Stimulated activated CD4-positive, alpha-beta T cell treated with anti-CD3 and anti-CD28 coated beads, Interleukin-1b, Interleukin-23, amount 100 ng/mL, for 4 hours (primary cell): ENCODE results near the gene KIF16B.

Experiments used
- DNase-seq, 2 donors: peaks; one replicate each; pipeline ENCODE4 v3.0.0-alpha.2; 2020; ENCODE audit warnings: low read depth in 2 of 2

Gene KIF16B

DNA sequence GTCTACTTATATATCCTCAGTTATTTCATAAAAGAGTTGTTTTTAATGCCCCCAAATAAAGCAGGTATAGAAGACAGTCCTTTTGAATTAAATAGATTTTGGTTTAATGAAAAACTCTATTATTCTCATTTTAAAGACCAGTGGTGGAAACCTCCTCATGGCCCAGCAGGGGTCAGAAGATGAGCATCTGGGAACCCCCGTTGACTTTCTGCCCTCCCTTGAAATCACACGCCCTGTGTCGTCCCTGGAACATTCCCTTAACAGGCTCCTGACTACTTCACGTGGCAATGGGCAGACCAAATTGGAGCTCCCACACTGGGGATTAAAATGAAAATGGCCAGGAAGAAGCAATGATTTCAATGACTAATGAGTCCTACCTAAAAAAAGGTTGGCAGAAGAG is 220.9 kb downstream of the KIF16B start:
- DNase-seq, result no peak

- no peak for DNase-seq
Observed at GRCh38 chr20:16351415-16351814, 221.8 kb downstream of the KIF16B start.

GRCh38 chr20:16350465-16350864 is 222.8 kb downstream of the KIF16B start:
- DNase-seq, result no peak

GRCh38 chr20:16349523-16350260 is 223.6 kb downstream of the KIF16B start:
- DNase-seq, result no peak

DNA sequence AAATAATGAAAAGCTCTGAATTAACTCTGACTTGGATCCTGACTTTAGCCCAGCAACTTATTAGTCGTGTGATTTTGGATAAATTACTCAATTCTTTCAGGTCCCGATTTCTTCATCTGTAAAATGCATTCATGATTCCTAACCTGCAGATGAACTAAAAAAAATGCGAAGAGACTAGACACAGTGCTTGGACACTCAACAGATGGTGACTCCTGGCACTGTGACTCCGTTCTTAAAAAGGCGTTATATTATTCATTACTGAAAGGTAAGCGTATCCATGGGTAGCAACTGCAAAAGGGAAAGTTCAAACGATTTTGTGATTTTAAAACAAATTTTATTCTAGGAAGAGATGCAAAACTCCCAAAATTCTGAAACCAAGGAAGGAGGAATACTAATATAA is 226.3 kb downstream of the KIF16B start:
- no peak for DNase-seq

- no peak for DNase-seq
Observed at GRCh38 chr20:16337707-16338106, 235.5 kb downstream of the KIF16B start.

DNA sequence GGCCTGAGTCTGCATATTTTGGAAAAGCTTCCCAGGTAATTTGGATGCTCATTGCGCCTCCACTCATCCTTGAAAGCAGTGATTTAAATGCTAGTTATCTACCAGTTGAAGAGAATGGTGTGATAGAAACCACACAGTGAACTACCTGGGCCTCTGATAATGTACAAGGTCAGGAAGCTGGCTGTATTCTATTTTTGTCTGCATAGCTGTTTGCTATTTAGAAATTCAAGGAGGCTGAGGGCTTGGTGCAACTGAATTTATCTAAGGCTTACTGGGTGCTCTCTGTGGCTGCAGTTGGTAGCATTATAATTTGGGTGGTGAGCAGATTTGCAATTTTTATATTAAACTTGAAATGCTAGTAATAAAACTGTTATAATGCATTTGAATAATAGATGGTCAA is 245.6 kb downstream of the KIF16B start:
- DNase-seq, result no peak

- no peak for DNase-seq
Observed at GRCh38 chr20:16321291-16321690, 252.0 kb downstream of the KIF16B start.

DNA sequence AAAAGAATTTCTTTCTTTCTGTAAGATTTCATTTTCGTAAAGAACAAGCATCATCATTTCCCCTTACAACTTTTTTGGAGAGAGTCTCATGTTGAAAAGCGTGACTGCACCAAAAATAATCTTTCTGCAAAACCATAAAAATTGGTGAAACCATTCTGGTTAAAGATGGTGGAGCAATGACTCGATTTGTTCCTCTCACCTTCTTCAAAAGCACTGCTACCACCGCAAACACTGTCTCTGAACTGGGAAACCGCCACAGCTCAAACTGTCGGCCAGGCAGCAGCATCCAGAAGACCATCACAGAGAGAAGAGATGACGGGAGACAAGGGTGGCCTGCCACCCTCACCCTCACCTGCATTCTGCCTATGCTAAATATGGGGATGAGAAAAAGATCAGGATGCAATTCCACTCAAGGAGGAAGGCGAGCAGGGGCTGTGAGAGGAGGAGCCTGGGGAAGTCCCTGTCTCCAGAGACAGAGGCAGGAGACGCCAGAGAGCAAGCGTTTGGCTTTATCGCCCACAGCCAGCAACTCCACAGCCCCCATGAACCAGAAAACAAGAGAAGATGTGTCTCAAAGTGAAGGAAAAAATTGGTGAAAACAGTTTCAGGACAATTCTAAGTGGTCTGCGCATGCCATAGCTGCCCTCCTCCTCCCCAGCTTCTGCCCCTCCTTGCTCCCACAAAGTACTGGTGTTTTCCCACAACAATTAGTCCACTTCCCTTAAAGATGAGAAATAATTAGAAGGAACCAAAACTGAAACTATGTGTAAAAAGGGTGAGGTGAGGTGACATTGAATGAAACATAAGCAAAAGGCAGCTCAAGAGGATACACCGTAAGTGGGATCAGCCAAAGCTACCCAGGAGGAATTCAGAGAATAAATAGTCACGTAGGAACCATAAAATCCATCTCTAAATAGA is 255.5 kb downstream of the KIF16B start:
- no peak for DNase-seq

DNA sequence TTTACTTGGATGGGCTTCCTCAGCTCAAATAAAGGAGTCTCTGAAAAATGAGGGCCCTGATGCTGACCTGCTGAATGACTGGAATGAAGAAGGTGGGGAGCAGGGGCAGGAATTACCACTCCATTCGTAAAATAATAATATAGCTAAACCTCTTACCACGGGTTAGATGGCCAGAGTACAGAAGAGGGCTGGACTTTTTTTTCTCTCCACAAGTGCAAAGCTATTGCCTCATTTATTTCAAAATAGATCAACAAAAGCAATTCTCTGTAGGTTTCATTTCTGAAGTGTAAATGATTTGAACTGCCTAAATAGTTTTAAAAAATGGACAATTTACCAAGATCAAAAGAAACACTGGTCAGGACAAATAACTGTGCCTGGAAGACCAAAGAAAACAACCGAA is 256.7 kb downstream of the KIF16B start:
- no peak for DNase-seq

DNA sequence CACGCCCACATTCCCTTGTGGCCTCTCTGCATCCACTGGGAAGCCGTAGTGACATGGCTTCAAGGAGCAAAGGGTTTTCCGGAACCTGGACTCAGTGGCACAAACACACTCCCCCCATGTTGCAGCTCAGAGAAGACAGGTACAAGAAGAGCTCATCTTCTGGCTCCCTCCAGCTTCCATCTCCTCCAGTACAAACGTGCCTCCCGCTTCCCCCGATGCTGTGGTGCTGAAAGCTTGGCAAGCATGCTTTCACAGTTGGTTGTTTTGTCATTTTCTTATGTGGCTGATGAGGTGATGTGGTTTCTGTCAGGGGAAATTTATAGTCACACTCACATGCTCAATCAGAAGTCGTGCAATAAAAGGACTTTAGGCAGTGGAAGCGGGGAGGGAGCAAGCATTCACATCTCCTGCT is 258.5 kb downstream of the KIF16B start:
- no peak for DNase-seq

GRCh38 chr20:16314320-16314719 is 258.9 kb downstream of the KIF16B start:
- DNase-seq, result no peak

DNA sequence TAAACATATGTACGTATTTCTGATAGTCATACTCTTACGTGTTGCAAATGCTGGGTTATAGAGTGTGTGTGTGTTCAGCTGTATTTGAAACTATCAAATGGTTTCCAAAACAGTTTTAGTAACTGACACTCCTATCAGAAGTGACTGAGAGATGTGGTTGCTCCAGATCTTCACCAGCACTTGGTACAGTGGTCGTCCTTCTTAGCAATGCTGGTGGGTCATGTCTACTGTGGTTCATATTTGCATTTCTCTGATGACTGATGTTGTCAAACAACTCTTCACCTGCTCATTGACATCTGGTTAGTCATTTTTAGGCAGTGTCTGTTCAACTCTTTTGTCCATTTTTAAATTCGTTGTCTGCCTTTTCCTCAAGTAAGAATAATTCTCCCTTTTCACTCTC is 259.3 kb downstream of the KIF16B start:
- DNase-seq, result no peak

DNA sequence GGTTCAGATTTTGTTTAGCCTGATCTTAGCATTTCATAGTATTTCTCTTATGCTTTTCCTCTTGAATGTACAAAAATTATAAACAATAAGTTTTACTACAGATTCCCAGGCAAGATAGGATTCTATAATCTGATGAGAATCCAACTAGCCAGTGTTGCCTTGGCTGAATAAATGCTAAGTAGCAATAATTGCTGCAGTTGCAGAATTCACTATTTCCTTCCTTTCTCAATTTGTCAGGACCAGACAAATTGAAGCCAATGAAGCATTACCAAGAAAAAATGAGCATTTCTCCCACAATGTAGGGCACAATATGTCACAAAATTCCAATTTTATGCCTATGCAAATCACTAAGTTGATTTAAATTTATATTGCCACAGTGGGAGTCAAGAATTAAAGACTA is 260.2 kb downstream of the KIF16B start:
- DNase-seq, result no peak

- no peak for DNase-seq
Observed at GRCh38 chr20:16311756-16312155, 261.5 kb downstream of the KIF16B start.

DNA sequence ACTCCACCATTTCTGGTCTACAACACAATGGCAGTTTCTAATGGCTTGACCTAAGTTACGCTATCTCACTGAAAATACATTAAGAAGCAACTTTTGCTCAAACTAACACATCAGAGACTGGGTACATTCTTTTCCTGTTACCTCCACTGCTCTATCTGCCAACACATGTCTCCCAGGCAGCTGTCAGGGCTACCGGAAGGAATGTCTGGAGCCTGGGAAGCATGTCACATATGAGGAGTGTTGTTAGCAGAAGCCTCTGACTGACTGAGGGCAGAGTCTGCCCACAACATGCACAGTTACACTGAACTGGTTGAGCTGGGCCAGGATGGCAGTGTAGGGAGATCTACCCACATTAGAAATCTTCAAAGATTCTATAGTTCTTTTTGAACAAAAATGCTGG is 264.5 kb downstream of the KIF16B start:
- no peak for DNase-seq

DNA sequence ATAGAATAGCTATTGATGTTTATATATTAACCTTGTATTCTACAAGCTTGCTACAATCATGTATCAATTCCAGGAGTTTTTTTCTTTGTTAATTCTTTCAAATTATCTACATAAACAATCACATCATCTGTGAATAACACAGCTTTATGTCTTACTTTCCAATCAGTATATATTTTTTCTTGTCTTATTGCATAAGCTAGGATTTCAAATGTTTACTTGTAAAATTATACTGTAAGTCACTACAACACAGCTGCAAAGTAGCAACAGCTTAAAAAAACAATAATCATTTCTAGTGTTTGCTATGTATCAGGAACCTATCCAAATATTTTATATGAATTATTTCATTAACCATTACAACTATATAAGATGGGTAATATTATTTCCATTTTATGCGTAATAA is 270.4 kb downstream of the KIF16B start:
- DNase-seq, result no peak

DNA sequence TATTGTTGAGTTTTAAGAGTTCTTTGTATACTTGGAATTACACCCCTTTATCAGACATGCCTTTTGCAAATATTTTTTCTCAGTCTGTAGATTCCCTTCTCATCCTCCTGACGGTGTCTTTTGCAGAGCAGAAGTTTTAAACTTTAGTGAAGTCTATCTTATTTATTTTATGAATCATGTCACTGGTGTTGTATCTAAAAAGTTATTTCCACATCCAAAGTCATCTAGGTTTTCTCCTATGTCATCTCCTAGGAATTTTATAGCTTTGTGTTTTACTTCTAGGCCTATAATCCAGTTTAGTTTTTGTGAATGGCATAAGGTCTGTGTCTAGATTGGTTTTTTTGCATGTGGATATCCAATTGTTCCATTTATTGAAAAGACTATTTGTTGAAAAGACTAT is 271.3 kb downstream of the KIF16B start:
- DNase-seq, result no peak

DNA sequence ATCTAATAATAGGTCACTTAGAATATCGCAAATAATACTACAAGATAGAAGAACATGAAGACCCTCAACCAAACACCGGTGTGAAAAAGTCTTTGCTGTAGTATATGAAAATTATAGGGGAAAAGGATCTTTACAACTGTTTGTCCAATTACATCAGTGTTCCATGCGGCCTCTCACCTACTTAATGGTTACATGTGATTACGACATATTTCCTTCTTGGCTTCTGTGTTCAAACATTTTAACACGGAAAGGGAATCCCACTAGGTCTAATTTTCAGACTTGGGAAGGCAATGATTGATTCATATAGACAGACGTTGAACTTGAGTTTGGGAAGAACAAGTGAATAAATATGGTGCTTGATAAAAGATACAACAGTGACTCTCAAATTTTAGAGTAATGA is 273.4 kb downstream of the KIF16B start:
- DNase-seq, result no peak

DNA sequence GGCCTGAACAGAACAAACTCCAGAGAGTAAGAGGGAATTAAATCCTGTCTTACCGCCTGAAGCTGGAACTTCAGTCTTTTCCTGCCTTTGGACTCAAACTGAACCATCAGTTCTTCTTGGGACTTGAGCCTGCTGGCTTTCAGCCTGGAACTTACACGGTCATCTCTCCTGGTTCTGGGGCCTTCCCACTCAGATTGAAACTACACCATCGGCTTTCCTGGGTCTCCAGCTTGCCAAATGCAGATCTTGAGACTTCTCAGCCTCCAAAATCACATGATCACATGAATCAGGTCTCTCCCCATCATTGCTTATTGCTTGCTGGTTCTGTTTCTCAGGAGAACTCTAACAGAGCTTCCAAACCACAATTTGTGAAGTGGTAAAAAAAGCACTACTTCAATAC is 276.3 kb downstream of the KIF16B start:
- DNase-seq, result no peak

DNA sequence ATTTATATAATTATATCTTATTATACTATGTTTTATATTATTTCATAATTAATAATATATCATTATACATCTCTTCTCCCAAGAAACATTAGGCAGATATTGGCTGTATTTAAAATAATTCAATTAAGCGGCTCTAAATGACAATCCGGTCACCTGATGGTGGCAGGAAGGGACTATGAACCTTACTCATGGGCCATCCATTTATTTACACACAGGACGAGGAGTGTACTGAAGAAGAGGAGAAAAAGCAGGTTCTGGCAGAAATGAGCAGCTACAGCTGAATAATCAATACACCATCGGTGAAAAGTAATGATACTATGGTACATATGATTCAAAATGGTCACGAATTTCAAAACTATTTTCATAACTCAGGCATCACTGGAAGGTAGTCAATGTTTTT is 277.7 kb downstream of the KIF16B start:
- DNase-seq, result no peak

DNA sequence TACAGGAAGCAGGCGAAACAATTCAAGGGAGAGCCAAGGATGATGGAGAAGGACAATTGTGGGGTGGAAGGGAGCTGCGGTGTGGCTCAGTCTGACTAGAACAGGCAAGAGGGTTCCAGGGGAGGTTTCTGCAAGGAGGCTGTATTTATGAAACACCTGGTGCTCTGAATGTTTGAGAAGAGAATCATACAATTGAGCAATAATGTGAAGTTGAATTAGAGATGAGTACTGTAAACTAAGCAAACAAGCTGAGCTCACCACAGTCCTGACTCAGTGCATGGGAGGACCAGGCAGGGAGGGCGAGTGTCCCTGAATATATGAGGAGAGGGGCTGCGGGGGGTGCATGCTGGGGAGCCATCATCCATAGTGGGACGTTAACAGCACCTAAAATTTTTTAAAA is 279.7 kb downstream of the KIF16B start:
- DNase-seq, result no peak

- DNase-seq, result no peak
Observed at GRCh38 chr20:16292226-16292880, 280.9 kb downstream of the KIF16B start.
